B cell (primary cell): ENCODE results near the gene MT1B. TPM values are rescaled to one million over a fixed set of nuclear protein-coding genes. Genes with fewer than 3 reads are reported as not detected.

Experiments used
- ATAC-seq: fragments of 200-7000 bp; cut with Tn5 transposase; one replicate; pipeline ENCODE4 v1.10.0; 2021; ENCODE audit warnings: low read depth, mild to moderate bottlenecking, moderate number of reproducible peaks, moderate library complexity
- CTCF ChIA-PET: fragments of 350-600 bp; sonication (Branson Sonifier 250); formaldehyde crosslinking; loops from one replicate; lab custom pipeline; 2021; ENCODE audit warnings: antibody characterized with exemption, inconsistent platforms; lab: Charles Lee
- POLR2A ChIA-PET: fragments of 350-600 bp; sonication (Branson Sonifier 250); formaldehyde crosslinking; loops from one replicate; lab custom pipeline; 2021; ENCODE audit warnings: antibody characterized with exemption; lab: Charles Lee
- DNase-seq: peaks from one replicate; pipeline ENCODE4 v3.0.0; 2013
- H2AFZ ChIP-seq: 2 replicates; pipeline ENCODE4 v1.6.1; 2012; ENCODE audit warnings: mild to moderate bottlenecking, low read depth, low read length; ENCODE audit not compliant: insufficient read depth, poor library complexity, severe bottlenecking
- H3K27ac ChIP-seq, 2 donors: 1 replicate in 1 of 2; 2 replicates in 1 of 2; pipeline ENCODE4 v1.5.1; 2012 to 2013; ENCODE audit warnings: low read length in 2 of 2, mild to moderate bottlenecking in 2 of 2, moderate library complexity in 1 of 2
- H3K27me3 ChIP-seq, 4 experiments: fragments of 200-600 bp in 1 of 4; sonication (generic) in 1 of 4; replicated peaks in 1 of 4; 1 replicate in 2 of 4; 2 replicates in 2 of 4; pipeline versions ENCODE4 v1.6.1 to v1.7.0; 2013 to 2016; ENCODE audit warnings: low read length in 3 of 4, mild to moderate bottlenecking in 2 of 4, mixed read lengths in 1 of 4, moderate library complexity in 1 of 4; ENCODE audit not compliant: insufficient read depth in 4 of 4, control insufficient read depth in 3 of 4; ENCODE audit errors: control extremely low read depth in 1 of 4
- H3K36me3 ChIP-seq, 2 experiments: replicated peaks in 1 of 2; 1 replicate in 1 of 2; 2 replicates in 1 of 2; pipeline versions ENCODE4 v1.6.1 to v1.7.1; 2013; ENCODE audit warnings: low read length in 1 of 2; ENCODE audit not compliant: insufficient read depth in 2 of 2, control insufficient read depth in 1 of 2; ENCODE audit errors: control extremely low read depth in 1 of 2, extremely low read depth in 1 of 2
- H3K4me1 ChIP-seq, 2 donors: fragments of 200-600 bp in 1 of 2; sonication (generic) in 1 of 2; 1 replicate in 1 of 2; 2 replicates in 1 of 2; pipeline versions ENCODE4 v1.5.1 to v1.6.1; 2013 to 2017; ENCODE audit warnings: low read length in 2 of 2; ENCODE audit not compliant: control insufficient read depth in 2 of 2, insufficient read depth in 2 of 2
- H3K4me2 ChIP-seq: replicated peaks from 2 replicates; pipeline ENCODE3; 2012; ENCODE audit warnings: mild to moderate bottlenecking, low read depth, low read length; ENCODE audit not compliant: poor library complexity, severe bottlenecking
- H3K4me3 ChIP-seq, 5 experiments: fragments of 200-600 bp in 1 of 5; sonication (generic) in 1 of 5; 1 replicate in 3 of 5; 2 replicates in 2 of 5; pipeline versions ENCODE4 v1.5.1 to v1.7.0; 2011 to 2016; ENCODE audit warnings: low read length in 4 of 5, mild to moderate bottlenecking in 4 of 5, low read depth in 2 of 5, control low read depth in 1 of 5, moderate library complexity in 1 of 5; ENCODE audit not compliant: insufficient read depth in 1 of 5; ENCODE audit errors: control extremely low read depth in 1 of 5, extremely low read depth in 1 of 5
- H3K79me2 ChIP-seq: fragments of 200-600 bp; sonication (generic); one replicate; pipeline ENCODE4 v1.6.0; 2016; ENCODE audit warnings: low read length; ENCODE audit not compliant: control insufficient read depth, insufficient read depth
- H3K9ac ChIP-seq: fragments of 200-600 bp; sonication (generic); 2 replicates; pipeline ENCODE4 v1.6.1; 2017; ENCODE audit warnings: mild to moderate bottlenecking, low read length, moderate library complexity
- H3K9me3 ChIP-seq, 3 donors: one replicate each; pipeline versions ENCODE4 v1.6.1 to v1.7.1; 2013; ENCODE audit warnings: low read length in 2 of 3; ENCODE audit not compliant: control insufficient read depth in 2 of 3, insufficient read depth in 1 of 3; ENCODE audit errors: control extremely low read depth in 1 of 3
- H4K20me1 ChIP-seq: 2 replicates; pipeline ENCODE4 v1.6.0; 2012; ENCODE audit warnings: mild to moderate bottlenecking, low read length; ENCODE audit not compliant: insufficient read depth, control insufficient read depth, poor library complexity, severe bottlenecking
- H3K27ac Mint-ChIP-seq: one replicate; pipeline ENCODE4 v1.8.0; 2021; ENCODE audit warnings: mixed read lengths
- H3K27me3 Mint-ChIP-seq: one replicate; pipeline ENCODE4 v1.8.0; 2021; ENCODE audit warnings: mixed read lengths
- H3K4me1 Mint-ChIP-seq: one replicate; pipeline ENCODE4 v1.8.0; 2021; ENCODE audit warnings: mixed read lengths
- H3K4me3 Mint-ChIP-seq: one replicate; pipeline ENCODE4 v1.8.0; 2021; ENCODE audit warnings: mixed read lengths
- H3K9me3 Mint-ChIP-seq: one replicate; pipeline ENCODE4 v1.8.0; 2022; ENCODE audit warnings: mixed read lengths; ENCODE audit not compliant: insufficient read depth
- EZH2 ChIP-seq: IDR thresholded peaks from 2 replicates; pipeline ENCODE4 v1.6.1; 2012; ENCODE audit warnings: borderline replicate concordance, low read depth, mild to moderate bottlenecking, moderate library complexity, low read length; ENCODE audit not compliant: insufficient read depth, poor library complexity, severe bottlenecking
- WGBS: methylation state at CpG from one replicate; pipeline ENCODE4 v1.1.5; 2013; ENCODE audit warnings: missing lambda C conversion rate; ENCODE audit not compliant: insufficient coverage; 5-methylcytosine and 5-hydroxymethylcytosine counted together
- intact Hi-C: fragments of 100-400 bp; cut with micrococcal nuclease; formaldehyde crosslinking; loops from one replicate; pipeline ENCODE4 v1.10.0; 2022
- polyA plus RNA-seq: library from polyadenylated mRNA; depleted of rRNA; stranded (reverse); fragments of >200 nt; gene quantifications from 2 replicates; pipeline ENCODE4 v1.2.3, GENCODE V29; 2012
- total RNA-seq, 2 donors: library from RNA; stranded (reverse); fragments of 120-200 nt in 1 of 2; gene quantifications; 1 replicate in 1 of 2; 2 replicates in 1 of 2; pipeline versions ENCODE4 v1.2.3 to v1.2.4, GENCODE V29; 2013 to 2022
- TF ChIP-seq, protein P1 (sequence below): fragments of 200-600 bp; IDR thresholded peaks from one replicate; pipeline ENCODE4 v1.8.0; 2022; ENCODE audit warnings: antibody characterized with exemption, mild to moderate bottlenecking

The MT1B gene
- total and polyA plus RNA-seq, 2 donors (not counting 1 experiment from before 2014, with no cell fraction given), result not detected

GRCh38 chr16:56608876-56609462 lies 42.7 kb upstream of the MT1B start:
- peak overlapping the region in 1 of 2 donors; percentile 12 for H3K27ac ChIP-seq
- peaks cover 37% of the 10 kb centered on the region for H3K4me1 Mint-ChIP-seq
- H3K9ac ChIP-seq, result peak overlapping the region; percentile 66
- peaks cover 21 to 41% of the 10 kb centered on the region in 2 donors for H3K4me1 ChIP-seq
- ChIA-PET CTCF (interaction anchor here (1.0 to 2.2 kb wide), 6 partner anchors 9 to 291 kb away, joined by 3 to 18 read pairs (median 4); no protein-coding TSS in a partner anchor), POLR2A (interaction anchor here (1.3 kb wide), 1 partner anchor 34 kb away, joined by 3 read pairs; no protein-coding TSS in a partner anchor)
- H3K4me3 ChIP-seq, result peak overlapping the region; percentile 60 to 77 (median 73)
- intact Hi-C loops, result loop anchor here (1.0 to 10.0 kb wide), 12 partner anchors 22 to 636 kb away; partner anchors contain the start of genes ARL2BP, MT1F, MT1X and NUDT21
- H3K79me2 ChIP-seq, result no peaks in the 10 kb centered on the region
- H2AFZ ChIP-seq, result peak overlapping the region; percentile 77
- H3K4me2 ChIP-seq, result peak overlapping the region; percentile 86
- H3K27me3 ChIP-seq, result no peaks in the 10 kb centered on the region
- H4K20me1 ChIP-seq, result no peaks in the 10 kb centered on the region
- DNase-seq, result no peak
- WGBS, result 0% methylated on average over 16 of the region's 21 CpGs
- TF ChIP-seq, protein P1, sequence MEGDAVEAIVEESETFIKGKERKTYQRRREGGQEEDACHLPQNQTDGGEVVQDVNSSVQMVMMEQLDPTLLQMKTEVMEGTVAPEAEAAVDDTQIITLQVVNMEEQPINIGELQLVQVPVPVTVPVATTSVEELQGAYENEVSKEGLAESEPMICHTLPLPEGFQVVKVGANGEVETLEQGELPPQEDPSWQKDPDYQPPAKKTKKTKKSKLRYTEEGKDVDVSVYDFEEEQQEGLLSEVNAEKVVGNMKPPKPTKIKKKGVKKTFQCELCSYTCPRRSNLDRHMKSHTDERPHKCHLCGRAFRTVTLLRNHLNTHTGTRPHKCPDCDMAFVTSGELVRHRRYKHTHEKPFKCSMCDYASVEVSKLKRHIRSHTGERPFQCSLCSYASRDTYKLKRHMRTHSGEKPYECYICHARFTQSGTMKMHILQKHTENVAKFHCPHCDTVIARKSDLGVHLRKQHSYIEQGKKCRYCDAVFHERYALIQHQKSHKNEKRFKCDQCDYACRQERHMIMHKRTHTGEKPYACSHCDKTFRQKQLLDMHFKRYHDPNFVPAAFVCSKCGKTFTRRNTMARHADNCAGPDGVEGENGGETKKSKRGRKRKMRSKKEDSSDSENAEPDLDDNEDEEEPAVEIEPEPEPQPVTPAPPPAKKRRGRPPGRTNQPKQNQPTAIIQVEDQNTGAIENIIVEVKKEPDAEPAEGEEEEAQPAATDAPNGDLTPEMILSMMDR, result no peak
- no peak for TF ChIP-seq EZH2
- H3K9me3 ChIP-seq, result no peaks in the 10 kb centered on the region
- no peak for ATAC-seq
- H3K36me3 ChIP-seq, result no peaks in the 10 kb centered on the region
- no peaks in the 10 kb centered on the region for H3K27me3 Mint-ChIP-seq
- H3K9me3 Mint-ChIP-seq, result no peaks in the 10 kb centered on the region
- peak overlapping the region; percentile 97 for H3K4me3 Mint-ChIP-seq
- H3K27ac Mint-ChIP-seq, result peak overlapping the region; percentile 88

GRCh38 chr16:56609463-56609921 lies 42.2 kb upstream of the MT1B start:
- Mint-ChIP-seq H3K4me1 (peaks cover 37% of the 10 kb centered on the region), H3K27me3 (no peaks in the 10 kb centered on the region), H3K9me3 (no peaks in the 10 kb centered on the region), H3K4me3 (peak overlapping the region; percentile 97), H3K27ac (peak overlapping the region; percentile 88)
- Histone ChIP-seq H3K4me3 (peak overlapping the region; percentile 60 to 77 (median 73)), H3K36me3 (no peaks in the 10 kb centered on the region), H3K9ac (peak overlapping the region; percentile 66), H3K27ac (peak overlapping the region; percentile 12 to 27), H3K4me2 (peak overlapping the region; percentile 86), H3K4me1 (peaks cover 21 to 41% of the 10 kb centered on the region in 2 donors), H3K79me2 (no peaks in the 10 kb centered on the region), H3K27me3 (no peaks in the 10 kb centered on the region), H3K9me3 (no peaks in the 10 kb centered on the region), H4K20me1 (no peaks in the 10 kb centered on the region), H2AFZ (peak overlapping the region; percentile 77)
- intact Hi-C loops, result loop anchor here (1.0 to 10.0 kb wide), 7 partner anchors 21 to 635 kb away; partner anchors contain the start of genes ARL2BP, NUDT21, NUP93 and OGFOD1
- no peak for TF ChIP-seq EZH2
- TF ChIP-seq, protein P1, result no peak
- ChIA-PET POLR2A (no interaction called here), CTCF (interaction anchor here (1.0 to 2.2 kb wide), 6 partner anchors 8 to 95 kb away, joined by 3 to 18 read pairs (median 5); no protein-coding TSS in a partner anchor)
- 0% methylated on average over 3 of the region's 6 CpGs for WGBS
- DNase-seq (peak; percentile 91), ATAC-seq (peak; percentile 63)
